GM18508 (cell line): ENCODE data around the gene CSF3R.
A peak's percentile ranks its signal among the peaks of the same experiment; 100 is the strongest.

Experiments
- ATAC-seq: cut with Tn5 transposase; IDR thresholded peaks from one replicate; pipeline ENCODE4 v1.9.1; 2021; ENCODE audit warnings: moderate number of reproducible peaks; ENCODE audit not compliant: insufficient read depth, unreplicated experiment

CSF3R gene

GRCh38 chr1:36463803-36464604 is 18.7 kb downstream of the CSF3R start, which contains the start of gene MRPS15:
MRPS15 (minus strand) TSS chr1:36464384; CDS start chr1:36464275, 109 bp downstream.
- peak; percentile 62 for ATAC-seq

- ATAC-seq: no peak
These were observed 19.3 kb downstream of the CSF3R start for GRCh38 chr1:36463463-36463802.

DNA sequence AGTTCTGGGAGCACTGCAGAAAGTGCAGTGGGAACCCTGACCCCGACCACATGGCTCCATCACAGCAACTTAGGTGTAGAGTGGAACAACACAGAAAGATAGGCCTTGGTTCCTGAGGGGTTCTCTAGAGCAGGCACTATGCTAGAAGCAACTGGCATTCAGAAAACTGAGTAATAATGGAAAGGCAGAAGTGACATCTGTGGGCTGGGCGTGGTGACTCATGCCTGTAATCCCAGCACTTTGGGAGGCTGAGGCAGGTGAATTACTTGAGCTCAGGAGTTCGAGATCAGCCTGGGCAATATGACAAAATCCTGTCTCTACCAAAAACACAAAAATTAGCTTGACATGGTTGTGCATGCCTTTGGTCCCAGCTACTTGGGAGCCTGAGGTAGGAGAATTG is 23.8 kb downstream of the CSF3R start:
- ATAC-seq: no peak

DNA sequence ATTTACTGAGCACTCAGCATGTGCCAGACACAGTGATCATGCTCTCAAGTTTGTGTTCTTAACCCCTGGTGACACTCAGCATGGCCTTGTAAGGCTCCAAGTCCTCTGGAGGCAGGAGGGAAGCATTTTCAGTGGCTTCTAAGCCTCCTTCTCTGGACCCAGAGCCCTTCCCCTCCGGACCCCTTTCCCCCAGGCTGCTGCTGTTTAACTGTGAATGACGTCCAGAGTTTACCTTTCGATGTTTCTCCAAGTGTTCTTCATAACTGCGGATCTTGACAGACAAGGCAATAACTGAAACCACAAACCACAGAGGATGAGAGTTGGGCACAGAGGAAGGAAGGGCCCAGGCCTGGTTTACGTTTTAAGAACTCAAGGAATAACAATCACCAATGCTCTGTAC is 25.0 kb downstream of the CSF3R start:
- no peak for ATAC-seq

- ATAC-seq: no peak
These were observed 26.3 kb downstream of the CSF3R start for GRCh38 chr1:36456391-36456928.

- ATAC-seq: no peak
These were observed 27.3 kb downstream of the CSF3R start for GRCh38 chr1:36455386-36455785.

DNA sequence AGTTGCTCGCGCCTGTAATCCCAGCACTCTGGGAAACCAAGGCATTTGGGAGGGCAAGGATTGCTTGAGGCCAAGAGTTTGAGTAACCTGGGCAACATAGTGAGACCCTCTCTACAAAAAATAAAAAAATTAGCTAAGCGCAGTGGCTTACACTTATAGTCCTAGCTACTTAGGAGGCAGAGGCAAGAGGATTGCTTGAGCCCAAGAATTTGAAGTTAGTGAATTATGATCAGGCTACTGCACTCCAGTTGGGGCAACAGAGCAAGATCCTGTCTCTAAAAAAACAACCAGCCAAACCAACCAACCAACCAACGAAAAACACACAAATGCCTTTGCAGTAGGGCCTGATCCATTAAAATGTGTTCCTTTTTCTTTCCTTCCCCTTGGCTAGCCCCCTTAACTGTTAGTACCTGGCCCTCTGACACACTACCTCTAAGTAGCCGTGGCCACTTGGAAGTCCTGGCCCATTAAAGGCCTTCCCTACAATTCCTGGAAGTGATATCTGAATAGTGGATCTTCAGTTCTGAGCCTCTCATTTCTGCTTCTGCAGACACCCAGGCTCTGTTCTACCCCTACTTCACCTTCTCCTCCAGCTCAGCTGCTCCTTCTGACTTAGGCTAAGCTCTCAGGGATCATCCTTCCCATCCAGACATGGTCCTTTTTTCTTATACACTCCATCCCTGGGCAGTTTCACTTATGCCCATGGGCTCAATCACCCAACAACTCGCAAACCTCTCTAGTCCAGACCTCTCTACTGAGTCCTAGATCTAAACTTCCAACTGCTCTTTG is 28.9 kb downstream of the CSF3R start:
- no peak for ATAC-seq

DNA sequence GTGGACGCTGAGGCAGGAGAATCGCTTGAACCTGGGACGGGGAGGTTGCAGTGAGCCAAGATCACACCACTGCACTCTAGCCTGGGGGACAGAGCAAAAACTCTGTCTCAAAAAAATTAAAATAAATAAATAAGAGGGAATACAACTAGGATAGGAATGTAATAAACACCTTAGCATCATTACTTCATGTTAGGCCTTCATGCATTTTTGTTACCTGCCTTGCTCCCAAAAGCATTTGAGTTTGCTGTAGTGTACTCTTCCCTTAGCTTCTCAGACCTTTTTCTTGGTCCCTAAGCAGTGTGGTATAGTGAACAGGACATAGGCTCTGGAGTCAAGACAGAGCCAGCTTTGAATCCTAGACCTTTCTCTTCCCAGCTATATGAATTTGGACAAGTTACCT is 29.7 kb downstream of the CSF3R start:
- ATAC-seq: no peak

DNA sequence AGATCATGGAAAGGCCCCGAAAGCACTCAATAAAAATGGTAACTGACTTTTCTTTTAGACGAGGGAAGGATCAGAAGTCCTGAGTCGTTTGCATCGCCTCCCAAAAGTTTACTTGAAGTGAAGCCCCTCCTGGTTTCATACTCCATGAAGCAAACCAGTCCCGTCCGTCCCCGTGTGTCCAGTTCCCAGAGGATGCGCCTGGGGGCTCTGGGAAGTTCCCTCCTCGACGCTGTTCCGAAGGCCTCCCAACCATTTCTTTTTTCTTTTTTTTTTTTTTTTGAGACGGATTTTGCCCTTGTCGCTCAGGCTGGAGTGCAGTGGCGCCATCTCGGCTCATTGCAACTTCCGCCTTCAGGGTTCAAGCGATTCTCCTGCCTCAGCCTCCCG is 31.8 kb downstream of the CSF3R start:
- no peak for ATAC-seq

- ATAC-seq: peak; percentile 90
These were observed 32.3 kb downstream of the CSF3R start, which contains the start of gene OSCP1 for GRCh38 chr1:36450270-36450918. OSCP1 (minus strand) TSS chr1:36450451; CDS start chr1:36450369, 82 bp downstream.

DNA sequence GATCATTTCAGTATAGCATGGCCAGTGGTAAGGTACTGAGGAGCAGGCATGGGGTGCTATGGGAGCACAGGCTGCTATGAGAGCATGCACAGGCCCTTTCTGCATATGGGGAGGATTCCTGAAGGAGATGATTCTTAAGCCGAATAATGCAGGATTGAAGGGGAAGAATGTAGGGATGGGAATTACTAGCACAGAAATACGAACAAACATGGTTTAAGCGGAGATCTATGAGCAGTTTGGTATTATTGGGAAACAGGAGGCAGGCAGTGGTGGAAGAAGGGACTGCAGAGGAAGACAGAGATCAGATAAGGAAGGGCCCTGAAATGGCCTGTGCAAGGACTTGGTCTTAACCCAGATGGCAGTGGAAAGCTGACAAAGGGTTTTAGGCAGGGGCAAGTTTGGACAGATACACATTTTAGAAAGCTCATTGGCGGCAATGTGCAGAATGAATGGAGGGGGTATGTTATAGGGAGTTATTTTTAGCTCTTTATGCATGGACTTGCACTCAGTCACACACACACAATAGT is 34.1 kb downstream of the CSF3R start:
- no peak for ATAC-seq

DNA sequence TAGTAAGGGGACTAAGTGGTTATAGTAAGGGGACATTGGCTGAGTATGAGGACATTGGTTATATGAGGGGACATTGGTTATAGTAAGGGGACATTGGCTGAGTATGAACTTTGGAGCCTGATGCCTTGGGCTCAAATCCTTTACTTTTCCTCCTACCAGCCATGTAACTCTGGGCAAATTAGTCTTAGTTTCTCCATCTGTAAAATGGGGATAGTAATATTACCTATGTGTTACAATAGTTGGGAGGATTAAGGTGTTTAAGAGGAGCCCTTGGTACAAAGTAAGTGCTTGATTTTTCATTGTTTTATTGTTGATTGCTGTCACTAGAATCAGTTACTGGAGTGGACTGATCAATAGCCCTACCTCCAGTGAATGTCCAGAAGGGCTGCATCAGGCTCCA is 35.3 kb downstream of the CSF3R start:
- ATAC-seq: no peak

- no peak for ATAC-seq
These were observed 36.0 kb downstream of the CSF3R start for GRCh38 chr1:36446746-36447145.

DNA sequence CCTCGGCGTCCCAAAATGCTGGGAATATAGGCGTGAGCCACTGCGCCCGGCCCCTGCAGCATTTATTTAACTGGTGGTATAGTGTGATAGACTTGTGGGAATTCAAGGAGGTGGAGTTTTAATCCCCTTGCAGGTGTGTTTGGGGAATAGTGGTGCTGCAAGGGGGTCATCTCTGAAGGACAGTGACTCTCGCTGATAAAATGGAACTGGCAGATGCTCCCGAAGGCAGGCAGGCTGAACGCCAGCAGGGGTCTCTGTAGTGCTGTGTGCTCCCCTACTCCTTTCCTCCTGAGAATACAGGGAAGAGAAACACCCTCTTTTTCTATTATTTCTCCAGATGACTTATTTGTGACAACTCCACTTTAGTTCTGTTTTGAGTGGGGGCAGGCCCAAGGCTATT is 36.4 kb downstream of the CSF3R start:
- no peak for ATAC-seq

DNA sequence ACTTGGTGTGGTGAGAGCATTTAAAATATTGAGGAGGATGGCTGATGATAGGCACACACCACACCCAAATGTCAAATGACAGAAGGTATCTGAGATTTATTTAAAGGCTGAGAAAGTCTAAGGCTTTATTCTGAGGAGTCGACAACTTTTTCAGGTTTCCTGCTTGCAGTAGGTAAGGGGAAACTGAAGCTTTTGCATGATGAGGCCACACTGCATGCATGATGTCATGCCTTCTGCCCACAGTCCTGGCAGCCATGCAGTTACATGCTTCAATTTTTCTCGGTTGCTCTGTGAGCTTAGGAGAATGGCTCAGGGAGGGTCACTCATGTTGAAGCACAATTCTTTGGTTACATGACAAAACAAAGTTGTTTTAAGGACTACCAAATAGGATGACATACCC is 39.4 kb downstream of the CSF3R start:
- ATAC-seq: no peak

DNA sequence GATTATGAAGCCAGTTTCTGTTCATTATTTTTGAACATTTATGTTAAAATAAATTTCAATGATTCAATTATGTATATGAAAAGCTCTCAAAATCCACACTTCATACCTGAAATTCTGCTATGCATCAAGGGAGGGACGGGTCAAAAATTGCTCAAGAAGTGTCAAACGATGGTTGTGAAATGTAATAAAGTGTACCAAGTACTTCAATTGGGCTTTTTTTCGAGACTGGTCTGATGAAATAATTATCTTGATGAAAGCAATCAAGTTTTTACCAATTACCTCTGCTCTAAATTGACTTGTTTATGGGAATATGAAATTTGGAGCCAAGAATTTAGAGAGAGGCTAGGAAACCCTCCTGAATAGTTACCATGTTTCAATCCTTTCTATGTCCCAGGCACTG is 40.4 kb downstream of the CSF3R start:
- no peak for ATAC-seq

GRCh38 chr1:36440646-36441045 is 42.1 kb downstream of the CSF3R start:
- ATAC-seq: no peak

- ATAC-seq: no peak
These were observed 42.7 kb downstream of the CSF3R start for GRCh38 chr1:36440044-36440443.

DNA sequence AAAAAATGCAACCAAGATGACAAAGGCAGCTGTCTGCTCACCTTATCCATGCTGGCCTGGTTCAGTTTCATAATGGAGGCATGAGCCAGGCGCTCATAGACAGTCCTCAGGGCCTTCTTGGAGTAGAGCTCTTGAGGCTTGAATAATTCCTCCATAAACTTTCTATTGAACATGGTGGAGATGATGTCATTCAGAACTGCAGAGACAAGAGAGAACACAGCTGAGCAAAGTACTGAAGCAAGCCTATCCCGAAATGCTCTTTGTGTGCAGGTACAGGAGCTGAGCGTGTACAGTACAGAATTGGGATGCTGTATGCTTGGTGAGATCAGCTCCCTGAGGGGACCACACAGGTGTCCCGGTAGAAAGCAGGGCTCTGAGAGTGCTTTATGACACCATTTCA is 44.0 kb downstream of the CSF3R start:
- no peak for ATAC-seq

DNA sequence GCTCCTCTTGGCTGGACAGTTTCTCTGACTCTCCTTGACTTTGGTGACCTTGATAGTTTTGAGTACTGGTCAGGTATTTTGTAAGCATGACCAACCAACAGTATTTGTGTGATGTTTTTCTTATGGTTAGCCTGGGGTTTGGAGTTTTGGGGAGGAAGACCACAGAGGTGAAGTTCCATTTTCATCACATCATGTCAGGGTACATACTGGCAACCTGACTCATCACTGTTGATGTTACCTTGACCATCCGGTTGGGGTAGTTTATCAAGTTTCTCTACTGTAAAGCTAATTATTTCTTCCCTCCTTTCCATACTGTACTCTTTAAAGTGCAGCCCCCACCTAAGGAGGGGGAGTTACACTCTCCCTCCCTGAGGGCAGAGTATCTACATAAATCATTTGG is 45.9 kb downstream of the CSF3R start:
- ATAC-seq: no peak

DNA sequence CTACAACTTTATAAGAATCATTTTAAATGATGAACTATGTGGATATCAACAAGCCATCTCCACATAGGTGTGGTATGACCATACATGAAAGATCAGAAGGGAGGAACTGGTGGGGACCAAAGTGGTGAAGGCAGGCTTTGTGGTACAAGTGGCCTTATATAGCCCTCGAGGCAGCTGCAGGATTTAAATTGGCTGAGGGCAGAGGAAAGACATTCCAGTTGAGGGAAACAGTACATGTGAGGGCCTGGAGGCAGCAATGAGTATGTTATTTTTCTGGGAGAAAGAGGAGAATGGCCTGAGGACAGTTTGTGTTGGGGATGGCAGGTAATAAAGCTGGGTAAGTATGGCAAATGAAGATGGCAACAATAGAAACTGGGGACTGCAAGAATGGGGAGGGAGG is 49.6 kb downstream of the CSF3R start:
- ATAC-seq: no peak
